HCT116 (cell line): ENCODE results near the gene PDCL2. TPM values are rescaled to one million over a fixed set of nuclear protein-coding genes. Genes with fewer than 3 reads are reported as not detected.

Experiments used
- ATAC-seq: fragments of 200-7000 bp; cut with Tn5 transposase; 2 replicates; pipeline ENCODE4 v1.9.1; 2020; ENCODE audit warnings: mild to moderate bottlenecking, moderate library complexity
- BruUV-seq: library from RNA; stranded (reverse); fragments of 400-500 nt; replicated peaks from 2 replicates; lab custom pipeline; 2021; lab: Mats Ljungman, UMichigan
- CTCF ChIA-PET: fragments of 300-600 bp; sonication (Branson Sonifier 250); formaldehyde crosslinking; loops from one replicate; lab custom pipeline; 2021; ENCODE audit warnings: antibody characterized with exemption; lab: Charles Lee
- POLR2A ChIA-PET: fragments of 300-600, 350-600 bp; sonication (Branson Sonifier 250); formaldehyde crosslinking; loops from one replicate; lab custom pipeline; 2021; ENCODE audit warnings: antibody characterized with exemption; lab: Charles Lee
- RAD21 ChIA-PET, 2 experiments: fragments of 300-600 bp; sonication (Branson Sonifier 250); formaldehyde crosslinking; loops; one replicate each; lab custom pipeline; 2023; ENCODE audit warnings: low total read pairs in 2 of 2; ENCODE audit not compliant: uncharacterized antibody in 2 of 2, unreplicated experiment in 2 of 2, low non-redundant PET in 1 of 2; lab: Charles Lee
- DNase-seq: peaks from one replicate; pipeline ENCODE4 v3.0.0-alpha.2; 2010; ENCODE audit warnings: low read depth, low spot score
- H2AFZ ChIP-seq: fragments of 200-600 bp; shearing (Covaris generic), sonication (generic); 2 replicates; pipeline ENCODE4 v1.6.1; 2017; ENCODE audit warnings: low read depth, mixed run types, mixed read lengths, antibody characterized with exemption, low read length; ENCODE audit not compliant: poor library complexity, severe bottlenecking
- H3K27ac ChIP-seq: 2 replicates; pipeline ENCODE4 v1.5.1; 2012; ENCODE audit warnings: low read depth, low read length
- H3K27me3 ChIP-seq: fragments of 200-600 bp; sonication (generic); 2 replicates; pipeline ENCODE4 v1.6.1; 2016; ENCODE audit warnings: mixed run types, low read length, mixed read lengths; ENCODE audit not compliant: insufficient read depth
- H3K36me3 ChIP-seq, 2 experiments: fragments of 200-500 bp in 1 of 2; fragments of 200-600 bp in 1 of 2; sonication (Bioruptor generic) in 1 of 2; sonication (generic) in 1 of 2; 2 replicates each; pipeline versions ENCODE4 v1.5.1 to v1.6.1; 2014 to 2016; ENCODE audit warnings: low read length in 2 of 2, inconsistent platforms in 1 of 2, mixed read lengths in 1 of 2, mixed run types in 1 of 2; ENCODE audit not compliant: insufficient read depth in 2 of 2, control insufficient read depth in 1 of 2
- H3K4me1 ChIP-seq, 2 experiments: fragments of 200-600 bp in 1 of 2; sonication (generic) in 1 of 2; 2 replicates each; pipeline versions ENCODE4 v1.5.1 to v1.6.1; 2012 to 2017; ENCODE audit warnings: low read length in 2 of 2, inconsistent platforms in 1 of 2, mild to moderate bottlenecking in 1 of 2, mixed read lengths in 1 of 2, mixed run types in 1 of 2, moderate library complexity in 1 of 2; ENCODE audit not compliant: insufficient read depth in 2 of 2, control insufficient read depth in 1 of 2
- H3K4me2 ChIP-seq: fragments of 200-600 bp; sonication (generic); 2 replicates; pipeline ENCODE4 v1.6.1; 2017; ENCODE audit warnings: mixed run types, low read length, mixed read lengths
- H3K4me3 ChIP-seq, 2 experiments: fragments of 200-600 bp in 1 of 2; sonication (generic) in 1 of 2; replicated peaks in 1 of 2; 2 replicates each; pipeline ENCODE4 v1.5.1; 2011 to 2016; ENCODE audit warnings: low read length in 2 of 2, control low read depth in 1 of 2, low read depth in 1 of 2, mild to moderate bottlenecking in 1 of 2, mixed read lengths in 1 of 2, mixed run types in 1 of 2
- H3K79me2 ChIP-seq: fragments of 200-600 bp; sonication (generic); 2 replicates; pipeline ENCODE4 v1.6.1; 2017; ENCODE audit warnings: mild to moderate bottlenecking, mixed run types, low read length, moderate library complexity, mixed read lengths; ENCODE audit not compliant: insufficient read depth
- H3K9ac ChIP-seq: fragments of 200-600 bp; sonication (generic); 2 replicates; pipeline ENCODE4 v1.6.1; 2016; ENCODE audit warnings: low read length, mixed read lengths
- H3K9me2 ChIP-seq: fragments of 200-600 bp; sonication (generic), shearing (Covaris generic); 2 replicates; pipeline ENCODE4 v1.6.1; 2017; ENCODE audit warnings: mixed run types, mild to moderate bottlenecking, moderate library complexity; ENCODE audit not compliant: insufficient read depth
- H3K9me3 ChIP-seq, 2 experiments: fragments of 200-500 bp in 1 of 2; fragments of 200-600 bp in 1 of 2; sonication (Bioruptor generic) in 1 of 2; sonication (generic) in 1 of 2; 2 replicates each; pipeline ENCODE4 v1.6.1; 2014 to 2017; ENCODE audit warnings: low read length in 2 of 2, mixed read lengths in 2 of 2, inconsistent platforms in 1 of 2, low read depth in 1 of 2, mild to moderate bottlenecking in 1 of 2, mixed run types in 1 of 2, moderate library complexity in 1 of 2; ENCODE audit not compliant: control insufficient read depth in 1 of 2, insufficient read depth in 1 of 2
- H4K20me1 ChIP-seq: fragments of 200-600 bp; sonication (generic), shearing (Covaris generic); 2 replicates; pipeline ENCODE4 v1.6.1; 2017; ENCODE audit warnings: mixed run types, mild to moderate bottlenecking, moderate library complexity; ENCODE audit not compliant: insufficient read depth
- ELF1 ChIP-seq: IDR thresholded peaks from 2 replicates; pipeline ENCODE4 v1.6.1; 2012; ENCODE audit warnings: low read depth, borderline replicate concordance
- POLR2A ChIP-seq: IDR thresholded peaks from 2 replicates; pipeline ENCODE4 v1.7.0; 2011; ENCODE audit warnings: borderline replicate concordance; ENCODE audit not compliant: insufficient read depth, insufficient read length; ENCODE audit errors: extremely low read depth
- POLR2AphosphoS5 ChIP-seq: IDR thresholded peaks from 2 replicates; pipeline ENCODE4 v1.6.1; 2011; ENCODE audit warnings: mild to moderate bottlenecking, low read depth, low read length, moderate library complexity
- SIN3A ChIP-seq: IDR thresholded peaks from 2 replicates; pipeline ENCODE4 v1.6.1; 2012; ENCODE audit warnings: low read depth
- ZFX ChIP-seq: fragments of 450-650 bp; IDR thresholded peaks from 2 replicates; pipeline ENCODE4 v1.6.1; 2017
- intact Hi-C: fragments of 100-400 bp; cut with micrococcal nuclease; formaldehyde crosslinking; loops from 2 replicates; pipeline ENCODE4 v1.10.0; 2022
- total RNA-seq: library from RNA; stranded (reverse); gene quantifications from one replicate; pipeline ENCODE4 v1.2.1, GENCODE V29; 2021; ENCODE audit not compliant: unreplicated experiment
- TF ChIP-seq, protein P1 (sequence below): IDR thresholded peaks from 2 replicates; pipeline ENCODE4 v1.6.1; 2012
- TF ChIP-seq, protein P2 (sequence below), 3 experiments: fragments of 200-600 bp in 1 of 3; sonication (generic) in 1 of 3; IDR thresholded peaks in 2 of 3; conservative IDR thresholded peaks in 1 of 3; 2 replicates each; pipeline ENCODE4 v1.5.1; 2012 to 2017; ENCODE audit warnings: low read depth in 2 of 3, low read length in 2 of 3, antibody characterized with exemption in 1 of 3, borderline replicate concordance in 1 of 3, control low read depth in 1 of 3, mild to moderate bottlenecking in 1 of 3, mixed read lengths in 1 of 3, mixed run types in 1 of 3, moderate library complexity in 1 of 3; ENCODE audit not compliant: insufficient read depth in 1 of 3

PDCL2 gene
- total RNA-seq, 1 experiment from 2014 or later, result 0.47 TPM

DNA sequence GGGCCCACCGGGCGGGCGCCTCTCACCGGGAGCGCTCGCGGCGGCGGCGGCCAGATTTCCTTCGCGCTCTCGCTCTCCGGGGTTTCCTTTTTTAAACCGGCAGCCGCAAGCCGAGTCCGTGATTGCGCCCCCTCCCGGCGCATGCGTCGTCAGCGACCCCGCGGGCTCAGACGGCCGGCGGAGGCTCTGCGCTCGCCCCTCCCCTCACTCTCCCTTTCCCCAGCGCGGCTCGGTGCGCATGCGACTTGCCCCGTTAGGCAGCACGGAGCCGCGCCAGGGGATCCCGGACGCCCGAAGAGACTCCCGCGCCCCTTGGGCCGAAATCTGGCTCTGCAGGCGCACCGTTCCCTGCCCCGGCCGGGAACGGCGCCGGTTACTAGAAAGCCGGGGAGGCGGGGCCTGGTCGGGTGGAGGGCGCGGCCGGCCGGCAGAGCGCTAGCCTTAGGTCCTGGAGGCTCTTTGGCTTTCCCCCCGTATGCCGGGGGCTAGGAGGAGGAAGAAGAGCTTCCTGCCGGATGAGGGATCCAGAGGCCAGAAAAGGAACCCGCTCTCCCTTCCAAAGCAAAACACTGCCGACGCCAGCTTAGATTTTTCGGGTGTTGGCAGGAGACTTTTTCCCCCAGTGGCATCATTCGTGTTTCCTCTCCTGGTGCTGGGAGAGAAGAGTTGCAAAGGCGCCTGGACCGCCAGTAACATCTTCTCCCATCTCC is 45.1 kb downstream of the PDCL2 start, which contains the start of gene CLOCK:
Gene CLOCK (minus strand): TSS at position 154 of the 710 bp plus-strand sequence. CDS start 64,124 bp downstream, outside the sequence.
- H3K9me3 ChIP-seq, result no peaks in the 10 kb centered on the region
- TF ChIP-seq, protein P1, sequence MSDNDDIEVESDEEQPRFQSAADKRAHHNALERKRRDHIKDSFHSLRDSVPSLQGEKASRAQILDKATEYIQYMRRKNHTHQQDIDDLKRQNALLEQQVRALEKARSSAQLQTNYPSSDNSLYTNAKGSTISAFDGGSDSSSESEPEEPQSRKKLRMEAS, result peak; percentile 60; the same call in 1 of the 2 replicates
- TF ChIP-seq ZFX, result no peak
- peak; percentile 37; the same call in 1 of the 2 replicates for TF ChIP-seq POLR2AphosphoS5
- TF ChIP-seq ELF1, result no peak
- TF ChIP-seq, protein P2, sequence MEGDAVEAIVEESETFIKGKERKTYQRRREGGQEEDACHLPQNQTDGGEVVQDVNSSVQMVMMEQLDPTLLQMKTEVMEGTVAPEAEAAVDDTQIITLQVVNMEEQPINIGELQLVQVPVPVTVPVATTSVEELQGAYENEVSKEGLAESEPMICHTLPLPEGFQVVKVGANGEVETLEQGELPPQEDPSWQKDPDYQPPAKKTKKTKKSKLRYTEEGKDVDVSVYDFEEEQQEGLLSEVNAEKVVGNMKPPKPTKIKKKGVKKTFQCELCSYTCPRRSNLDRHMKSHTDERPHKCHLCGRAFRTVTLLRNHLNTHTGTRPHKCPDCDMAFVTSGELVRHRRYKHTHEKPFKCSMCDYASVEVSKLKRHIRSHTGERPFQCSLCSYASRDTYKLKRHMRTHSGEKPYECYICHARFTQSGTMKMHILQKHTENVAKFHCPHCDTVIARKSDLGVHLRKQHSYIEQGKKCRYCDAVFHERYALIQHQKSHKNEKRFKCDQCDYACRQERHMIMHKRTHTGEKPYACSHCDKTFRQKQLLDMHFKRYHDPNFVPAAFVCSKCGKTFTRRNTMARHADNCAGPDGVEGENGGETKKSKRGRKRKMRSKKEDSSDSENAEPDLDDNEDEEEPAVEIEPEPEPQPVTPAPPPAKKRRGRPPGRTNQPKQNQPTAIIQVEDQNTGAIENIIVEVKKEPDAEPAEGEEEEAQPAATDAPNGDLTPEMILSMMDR (IDR thresholded peaks at IDR 0.05 in 2 of 3, conservative IDR thresholded peaks at IDR 0.05 in 1 of 3; ENCODE audit: borderline replicate concordance in 1 of 3, insufficient read depth in 1 of 3, low read depth in 2 of 3, low read length in 2 of 3), result peak in 2 of 3 experiments; percentile 35 to 49; a peak in 4 of 6 replicates
- peak; percentile 47 for TF ChIP-seq POLR2A
- TF ChIP-seq SIN3A, result 0 out of 2 replicates have a peak, but pooled peaks have one; percentile 28
- TF ChIP-seq, all 23 proteins: peak for 5
- Histone ChIP-seq H3K27me3 (no peaks in the 10 kb centered on the region), H3K4me2 (peak within 1 kb of the TSS; percentile 91), H3K9me2 (no peaks in the 10 kb centered on the region), H3K79me2 (peaks cover 48% of the 10 kb centered on the region), H3K9ac (peak within 1 kb of the TSS; percentile 85), H4K20me1 (no peaks in the 10 kb centered on the region), H3K27ac (peak within 1 kb of the TSS; percentile 100), H3K36me3 (no peaks in the 10 kb centered on the region), H2AFZ (no peak within 1 kb of the TSS), H3K4me1 (peaks cover 57 to 68% of the 10 kb centered on the region in 2 experiments), H3K4me3 (peak within 1 kb of the TSS; percentile 73 to 80)
- ChIA-PET RAD21 (no interaction called here), POLR2A (interaction anchor here (0.7 to 0.9 kb wide), 2 partner anchors 11 to 187 kb away, joined by 3 read pairs; no protein-coding TSS in a partner anchor), CTCF (interaction anchor here (1.0 kb wide), 1 partner anchor 200 kb away, joined by 5 read pairs; the partner anchor contains the start of gene SRD5A3)
- ATAC-seq (peak; percentile 60), DNase-seq (peak; percentile 68)
- intact Hi-C loops, result loop anchor here (5.0 to 10.0 kb wide), 4 partner anchors 88 to 200 kb away; partner anchors contain the start of genes NMU and SRD5A3
- no TSS peak for BruUV-seq
